Measurements from ENCODE around the gene KAZALD1.

KAZALD1 gene

GRCh38 chr10:101066146-101066895 is 4.5 kb downstream of the KAZALD1 start (continued):
- TF ChIP-seq ZBTB11 (tag by site-specific recombination; conservative IDR thresholded peaks at IDR 0.05; ENCODE audit: low read depth) (peak; percentile 51), ZNF580 (tag by site-specific recombination; IDR thresholded peaks at IDR 0.05) (peak; percentile 61; the same call in 1 of the 2 replicates), ZNF843 (tag by site-specific recombination; IDR thresholded peaks at IDR 0.05) (peak; percentile 60; the same call in 1 of the 2 replicates), ZNF571 (tag by site-specific recombination; IDR thresholded peaks at IDR 0.05) (no peak), CTCF (tag by site-specific recombination; IDR thresholded peaks at IDR 0.05) (peak; percentile 87), SP7 (tag by site-specific recombination; IDR thresholded peaks at IDR 0.05) (peak; percentile 64; the same call in 1 of the 2 replicates), FEZF1 (tag by site-specific recombination; IDR thresholded peaks at IDR 0.05) (no peak), ZNF692 (tag by site-specific recombination; IDR thresholded peaks at IDR 0.05) (peak; percentile 95), YY1 (tag by site-specific recombination; IDR thresholded peaks at IDR 0.05) (0 out of 2 replicates have a peak, but pooled peaks have one; percentile 51), SCRT2 (tag by site-specific recombination; IDR thresholded peaks at IDR 0.05) (peak; percentile 20; the same call in 1 of the 2 replicates), ZNF335 (tag by site-specific recombination; conservative IDR thresholded peaks at IDR 0.05) (peak; percentile 85), GLIS1 (tag by site-specific recombination; IDR thresholded peaks at IDR 0.05) (peak; percentile 97), ZNF175 (tag by site-specific recombination; IDR thresholded peaks at IDR 0.05) (no peak), REPIN1 (tag by site-specific recombination; IDR thresholded peaks at IDR 0.05; ENCODE audit: low read depth) (0 out of 2 replicates have a peak, but pooled peaks have one; percentile 35), KLF7 (tag by site-specific recombination; IDR thresholded peaks at IDR 0.05; ENCODE audit: borderline replicate concordance) (peak; percentile 92), HOXD13 (CRISPR knock-in tag; IDR thresholded peaks at IDR 0.05; ENCODE audit: borderline replicate concordance) (0 out of 2 replicates have a peak, but pooled peaks have one; percentile 52), ZNF449 (tag by site-specific recombination; IDR thresholded peaks at IDR 0.05) (0 out of 2 replicates have a peak, but pooled peaks have one; percentile 35), ZNF155 (tag by site-specific recombination; IDR thresholded peaks at IDR 0.05) (no peak), ZNF19 (tag by site-specific recombination; IDR thresholded peaks at IDR 0.05; ENCODE audit: low read depth) (no peak), GLIS2 (tag by site-specific recombination; IDR thresholded peaks at IDR 0.05) (peak; percentile 96), PRDM4 (tag by site-specific recombination; IDR thresholded peaks at IDR 0.05) (peak; percentile 34; the same call in 1 of the 2 replicates), KLF10 (tag by site-specific recombination; IDR thresholded peaks at IDR 0.05) (peak; percentile 98), ZNF423 (tag by site-specific recombination; IDR thresholded peaks at IDR 0.05) (peak; percentile 90), ZBTB48 (tag by site-specific recombination; IDR thresholded peaks at IDR 0.05) (peak; percentile 91)

Data from HEK293 (cell line).